WTC11 (cell line): ENCODE measurements around the gene CHID1. TPM values are rescaled to one million over a fixed set of nuclear protein-coding genes. Genes with fewer than 3 reads are reported as not detected.

Source experiments
- AR ChIP-seq: fragments of 250-450 bp; sonication (Bioruptor Pico); IDR thresholded peaks from 2 replicates; pipeline ENCODE4 v1.9.0; 2021; ENCODE audit warnings: mild to moderate bottlenecking
- ARID4B ChIP-seq: sonication (generic); formaldehyde crosslinking; IDR thresholded peaks from 2 replicates; pipeline ENCODE4 v1.8.0; 2023; ENCODE audit warnings: missing genetic modification reagents, mild to moderate bottlenecking, borderline replicate concordance
- ATF1 ChIP-seq: sonication (generic); formaldehyde crosslinking; IDR thresholded peaks from 2 replicates; pipeline ENCODE4 v1.8.1; 2023; ENCODE audit warnings: mild to moderate bottlenecking, moderate library complexity, missing genetic modification reagents
- ATF3 ChIP-seq: sonication (generic); formaldehyde crosslinking; conservative IDR thresholded peaks from 2 replicates; pipeline ENCODE4 v1.8.1; 2022; ENCODE audit warnings: mild to moderate bottlenecking, missing genetic modification reagents
- CDX4 ChIP-seq: fragments of 250-450 bp; sonication (Bioruptor Pico); IDR thresholded peaks from 2 replicates; pipeline ENCODE4 v1.9.0; 2021; ENCODE audit warnings: moderate library complexity, mild to moderate bottlenecking, inconsistent platforms, borderline replicate concordance
- CTCF ChIP-seq: fragments of 200-600 bp; IDR thresholded peaks from 2 replicates; pipeline ENCODE4 v1.8.0; 2022; ENCODE audit warnings: antibody characterized with exemption
- E2F5 ChIP-seq: sonication (generic); formaldehyde crosslinking; IDR thresholded peaks from 2 replicates; pipeline ENCODE4 v1.8.1; 2022; ENCODE audit warnings: mild to moderate bottlenecking, moderate library complexity, missing genetic modification reagents
- EMX1 ChIP-seq: fragments of 250-450 bp; sonication (Bioruptor Pico); IDR thresholded peaks from 2 replicates; pipeline ENCODE4 v1.8.0; 2021; ENCODE audit warnings: mild to moderate bottlenecking
- HMGA2 ChIP-seq: fragments of 250-450 bp; sonication (Bioruptor Pico); IDR thresholded peaks from 2 replicates; pipeline ENCODE4 v1.4.0; 2021; ENCODE audit warnings: mild to moderate bottlenecking, moderate library complexity
- JAZF1 ChIP-seq: fragments of 250-450 bp; sonication (Bioruptor Pico); IDR thresholded peaks from 2 replicates; pipeline ENCODE4 v1.9.0; 2021; ENCODE audit warnings: moderate library complexity, mild to moderate bottlenecking, inconsistent platforms
- MYBL2 ChIP-seq: sonication (generic); formaldehyde crosslinking; IDR thresholded peaks from 2 replicates; pipeline ENCODE4 v1.8.1; 2023; ENCODE audit warnings: mild to moderate bottlenecking, moderate library complexity, missing genetic modification reagents
- NR2C2 ChIP-seq: sonication (generic); formaldehyde crosslinking; IDR thresholded peaks from 2 replicates; pipeline ENCODE4 v1.8.0; 2022; ENCODE audit warnings: mild to moderate bottlenecking, missing genetic modification reagents
- RELA ChIP-seq: sonication (generic); formaldehyde crosslinking; IDR thresholded peaks from 2 replicates; pipeline ENCODE4 v1.8.1; 2022; ENCODE audit warnings: missing genetic modification reagents, mild to moderate bottlenecking, borderline replicate concordance
- RORB ChIP-seq: fragments of 250-450 bp; sonication (Bioruptor Pico); IDR thresholded peaks from 2 replicates; pipeline ENCODE4 v1.9.0; 2021; ENCODE audit warnings: mild to moderate bottlenecking
- SP1 ChIP-seq: sonication (generic); formaldehyde crosslinking; conservative IDR thresholded peaks from 2 replicates; pipeline ENCODE4 v1.8.1; 2022; ENCODE audit warnings: missing genetic modification reagents
- TEAD1 ChIP-seq: sonication (generic); formaldehyde crosslinking; IDR thresholded peaks from 2 replicates; pipeline ENCODE4 v1.8.0; 2022; ENCODE audit warnings: mild to moderate bottlenecking, missing genetic modification reagents
- TEAD4 ChIP-seq: sonication (generic); formaldehyde crosslinking; IDR thresholded peaks from 2 replicates; pipeline ENCODE4 v1.8.0; 2022; ENCODE audit warnings: mild to moderate bottlenecking, missing genetic modification reagents
- ZBTB21 ChIP-seq: sonication (generic); formaldehyde crosslinking; IDR thresholded peaks from 2 replicates; pipeline ENCODE4 v1.8.1; 2023; ENCODE audit warnings: mild to moderate bottlenecking, missing genetic modification reagents, borderline replicate concordance
- ZNF121 ChIP-seq: sonication (generic); formaldehyde crosslinking; IDR thresholded peaks from 2 replicates; pipeline ENCODE4 v1.8.0; 2023; ENCODE audit warnings: missing genetic modification reagents
- ZNF232 ChIP-seq: sonication (generic); formaldehyde crosslinking; IDR thresholded peaks from 2 replicates; pipeline ENCODE4 v1.8.0; 2022; ENCODE audit warnings: mild to moderate bottlenecking, missing genetic modification reagents
- ZNF263 ChIP-seq: sonication (generic); formaldehyde crosslinking; IDR thresholded peaks from 2 replicates; pipeline ENCODE4 v1.8.1; 2022; ENCODE audit warnings: low read depth, mild to moderate bottlenecking, moderate library complexity, missing genetic modification reagents
- ZNF317 ChIP-seq: sonication (generic); formaldehyde crosslinking; IDR thresholded peaks from 2 replicates; pipeline ENCODE4 v1.8.1; 2023; ENCODE audit warnings: low read depth, mild to moderate bottlenecking, moderate library complexity, missing genetic modification reagents, borderline replicate concordance
- ZNF416 ChIP-seq: fragments of 250-450 bp; sonication (Bioruptor Pico); IDR thresholded peaks from 2 replicates; pipeline ENCODE4 v1.9.0; 2021; ENCODE audit warnings: mild to moderate bottlenecking, inconsistent platforms
- ZNF671 ChIP-seq: fragments of 250-450 bp; sonication (Bioruptor Pico); IDR thresholded peaks from 2 replicates; pipeline ENCODE4 v1.8.0; 2021; ENCODE audit warnings: mild to moderate bottlenecking
- total RNA-seq: library from RNA; stranded (reverse); gene quantifications from 3 replicates; pipeline ENCODE4 v1.2.3, GENCODE V29; 2021
- TF ChIP-seq, protein P1 (sequence below): sonication (generic); formaldehyde crosslinking; IDR thresholded peaks from 2 replicates; pipeline ENCODE4 v1.8.1; 2023; ENCODE audit warnings: mild to moderate bottlenecking, missing genetic modification reagents, moderate library complexity
- TF ChIP-seq, protein P2 (sequence below): sonication (generic); formaldehyde crosslinking; IDR thresholded peaks from 2 replicates; pipeline ENCODE4 v1.8.0; 2022; ENCODE audit warnings: mild to moderate bottlenecking, missing genetic modification reagents
- TF ChIP-seq, protein P3 (sequence below): sonication (generic); formaldehyde crosslinking; IDR thresholded peaks from 2 replicates; pipeline ENCODE4 v1.8.0; 2023; ENCODE audit warnings: missing genetic modification reagents

CHID1 gene
- total RNA-seq, 1 experiment from 2014 or later: 92.8 TPM

GRCh38 chr11:842370-843002 lies 68.1 kb downstream of the CHID1 start, which contains the start of the genes POLR2L and TSPAN4 (continued):
- TF ChIP-seq TEAD4 (no peak; the same call in 1 of the 2 replicates), ZBTB21 (CRISPR knock-in tag) (no peak), ARID4B (peak; percentile 45; the same call in 1 of the 2 replicates), ZNF671 (CRISPR knock-in tag) (no peak), ZNF121 (no peak), TEAD1 (CRISPR knock-in tag) (0 out of 2 replicates have a peak, but pooled peaks have one; percentile 60), RORB (CRISPR knock-in tag) (no peak), ATF3 (no peak), ZNF263 (CRISPR knock-in tag) (no peak), MYBL2 (0 out of 2 replicates have a peak, but pooled peaks have one; percentile 55), ATF1 (CRISPR knock-in tag) (no peak), JAZF1 (CRISPR knock-in tag) (no peak), ZNF317 (CRISPR knock-in tag) (0 out of 2 replicates have a peak, but pooled peaks have one; percentile 30), EMX1 (CRISPR knock-in tag) (0 out of 2 replicates have a peak, but pooled peaks have one; percentile 51), SP1 (peak; percentile 85), AR (CRISPR knock-in tag) (no peak), HMGA2 (CRISPR knock-in tag) (no peak), E2F5 (peak; percentile 87), CDX4 (CRISPR knock-in tag) (no peak), ZNF232 (CRISPR knock-in tag) (no peak; the same call in 1 of the 2 replicates), CTCF (no peak), ZNF416 (CRISPR knock-in tag) (no peak), NR2C2 (CRISPR knock-in tag) (no peak), RELA (CRISPR knock-in tag) (peak; percentile 62; the same call in 1 of the 2 replicates)
- TF ChIP-seq, protein P1, sequence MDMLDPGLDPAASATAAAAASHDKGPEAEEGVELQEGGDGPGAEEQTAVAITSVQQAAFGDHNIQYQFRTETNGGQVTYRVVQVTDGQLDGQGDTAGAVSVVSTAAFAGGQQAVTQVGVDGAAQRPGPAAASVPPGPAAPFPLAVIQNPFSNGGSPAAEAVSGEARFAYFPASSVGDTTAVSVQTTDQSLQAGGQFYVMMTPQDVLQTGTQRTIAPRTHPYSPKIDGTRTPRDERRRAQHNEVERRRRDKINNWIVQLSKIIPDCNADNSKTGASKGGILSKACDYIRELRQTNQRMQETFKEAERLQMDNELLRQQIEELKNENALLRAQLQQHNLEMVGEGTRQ (CRISPR knock-in tag): peak; percentile 7
- TF ChIP-seq, protein P2, sequence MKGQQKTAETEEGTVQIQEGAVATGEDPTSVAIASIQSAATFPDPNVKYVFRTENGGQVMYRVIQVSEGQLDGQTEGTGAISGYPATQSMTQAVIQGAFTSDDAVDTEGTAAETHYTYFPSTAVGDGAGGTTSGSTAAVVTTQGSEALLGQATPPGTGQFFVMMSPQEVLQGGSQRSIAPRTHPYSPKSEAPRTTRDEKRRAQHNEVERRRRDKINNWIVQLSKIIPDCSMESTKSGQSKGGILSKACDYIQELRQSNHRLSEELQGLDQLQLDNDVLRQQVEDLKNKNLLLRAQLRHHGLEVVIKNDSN (CRISPR knock-in tag): no peak
- TF ChIP-seq, protein P3, sequence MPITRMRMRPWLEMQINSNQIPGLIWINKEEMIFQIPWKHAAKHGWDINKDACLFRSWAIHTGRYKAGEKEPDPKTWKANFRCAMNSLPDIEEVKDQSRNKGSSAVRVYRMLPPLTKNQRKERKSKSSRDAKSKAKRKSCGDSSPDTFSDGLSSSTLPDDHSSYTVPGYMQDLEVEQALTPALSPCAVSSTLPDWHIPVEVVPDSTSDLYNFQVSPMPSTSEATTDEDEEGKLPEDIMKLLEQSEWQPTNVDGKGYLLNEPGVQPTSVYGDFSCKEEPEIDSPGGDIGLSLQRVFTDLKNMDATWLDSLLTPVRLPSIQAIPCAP (CRISPR knock-in tag): no peak
